SK-N-MC (cell line): ENCODE measurements around the gene UBE2O.

Experiments
- EZH2 ChIP-seq: fragments of 200-600 bp; sonication (generic); IDR thresholded peaks from one replicate; pipeline ENCODE4 v1.6.1; 2017; ENCODE audit warnings: antibody characterized with exemption
- FOXP2 ChIP-seq: optimal IDR thresholded peaks from 2 replicates; pipeline ENCODE3; 2011; ENCODE audit warnings: mild to moderate bottlenecking, moderate library complexity; ENCODE audit not compliant: insufficient read depth; ENCODE audit errors: extremely low read length, control extremely low read depth
- POLR2AphosphoS5 ChIP-seq: IDR thresholded peaks from 2 replicates; pipeline ENCODE4 v1.6.1; 2012; ENCODE audit warnings: mild to moderate bottlenecking, low read depth, low read length, borderline replicate concordance

GRCh38 chr17:76404256-76404655 is 48.7 kb downstream of the UBE2O start:
- TF ChIP-seq EZH2, result no peak
- no peak for TF ChIP-seq POLR2AphosphoS5
- TF ChIP-seq FOXP2, result no peak
